Naive thymus-derived CD4-positive, alpha-beta T cell (primary cell): ENCODE measurements around the gene CCT5. TPM values are rescaled to one million over a fixed set of nuclear protein-coding genes. Genes with fewer than 3 reads are reported as not detected.

Experiments used
- ATAC-seq: fragments of 150-1000 bp; cut with Tn5 transposase; 2 replicates; pipeline ENCODE4 v1.10.0; 2021; ENCODE audit warnings: mild to moderate bottlenecking, moderate library complexity
- CTCF ChIA-PET: fragments of 350-600 bp; sonication (Branson Sonifier 250); formaldehyde crosslinking; loops from one replicate; lab custom pipeline; 2021; ENCODE audit warnings: antibody characterized with exemption; lab: Charles Lee
- POLR2A ChIA-PET: fragments of 350-600 bp; sonication (Branson Sonifier 250); formaldehyde crosslinking; loops from one replicate; lab custom pipeline; 2021; ENCODE audit warnings: antibody characterized with exemption, inconsistent platforms; lab: Charles Lee
- DNase-seq, 9 donors: peaks; one replicate each; pipeline versions ENCODE4 v3.0.0 to v3.0.0-alpha.2; 2020 to 2022; ENCODE audit warnings: mixed read lengths in 1 of 9
- H3K27ac ChIP-seq: one replicate; pipeline ENCODE4 v1.7.0; 2013; ENCODE audit warnings: mild to moderate bottlenecking, low read depth, low read length, moderate library complexity
- H3K27me3 ChIP-seq, 2 donors: one replicate each; pipeline ENCODE4 v1.7.0; 2013; ENCODE audit warnings: low read length in 2 of 2, mild to moderate bottlenecking in 2 of 2, moderate library complexity in 2 of 2; ENCODE audit not compliant: control insufficient read depth in 2 of 2, insufficient read depth in 2 of 2
- H3K36me3 ChIP-seq, 3 experiments: 1 replicate in 2 of 3; 2 replicates in 1 of 3; pipeline ENCODE4 v1.7.0; 2013; ENCODE audit warnings: low read length in 3 of 3, mild to moderate bottlenecking in 3 of 3, moderate library complexity in 1 of 3; ENCODE audit not compliant: insufficient read depth in 3 of 3, control insufficient read depth in 2 of 3
- H3K4me1 ChIP-seq, 2 donors: one replicate each; pipeline ENCODE4 v1.7.0; 2013; ENCODE audit warnings: low read length in 2 of 2, mild to moderate bottlenecking in 2 of 2, moderate library complexity in 1 of 2; ENCODE audit not compliant: control insufficient read depth in 2 of 2, insufficient read depth in 2 of 2
- H3K4me3 ChIP-seq: 2 replicates; pipeline ENCODE4 v1.7.0; 2013; ENCODE audit warnings: mild to moderate bottlenecking, low read length
- H3K9me3 ChIP-seq, 3 experiments: 1 replicate in 2 of 3; 2 replicates in 1 of 3; pipeline ENCODE4 v1.7.0; 2013; ENCODE audit warnings: low read length in 3 of 3; ENCODE audit not compliant: control insufficient read depth in 2 of 3
- H3K27ac Mint-ChIP-seq, 9 donors: one replicate each; pipeline ENCODE4 v1.8.0; 2020 to 2022; ENCODE audit warnings: mixed read lengths in 9 of 9, mild to moderate bottlenecking in 8 of 9, moderate library complexity in 5 of 9, inconsistent platforms in 2 of 9
- H3K27me3 Mint-ChIP-seq, 5 donors: one replicate each; pipeline ENCODE4 v1.8.0; 2021 to 2022; ENCODE audit warnings: mixed read lengths in 5 of 5, mild to moderate bottlenecking in 1 of 5
- H3K36me3 Mint-ChIP-seq, 5 donors: one replicate each; pipeline ENCODE4 v1.8.0; 2020 to 2022; ENCODE audit warnings: mixed read lengths in 5 of 5, mild to moderate bottlenecking in 3 of 5, inconsistent platforms in 1 of 5
- H3K4me1 Mint-ChIP-seq, 7 donors: one replicate each; pipeline ENCODE4 v1.8.0; 2020 to 2022; ENCODE audit warnings: mixed read lengths in 7 of 7, mild to moderate bottlenecking in 3 of 7, inconsistent platforms in 1 of 7
- H3K4me3 Mint-ChIP-seq, 10 donors: one replicate each; pipeline ENCODE4 v1.8.0; 2020 to 2022; ENCODE audit warnings: mild to moderate bottlenecking in 10 of 10, mixed read lengths in 10 of 10, moderate library complexity in 6 of 10, inconsistent platforms in 2 of 10
- H3K9me3 Mint-ChIP-seq, 11 donors: one replicate each; pipeline ENCODE4 v1.8.0; 2020 to 2022; ENCODE audit warnings: mixed read lengths in 11 of 11, mild to moderate bottlenecking in 4 of 11, inconsistent platforms in 1 of 11, moderate library complexity in 1 of 11
- intact Hi-C, 2 donors: fragments of 100-400 bp; cut with micrococcal nuclease; formaldehyde crosslinking; loops; one replicate each; pipeline ENCODE4 v1.15.1; 2023
- polyA plus RNA-seq, 2 donors: library from polyadenylated mRNA; unstranded; fragments of 300-500 nt; fragmentation: Illumina TruSeq; gene quantifications; one replicate each; pipeline ENCODE4 v1.2.3, GENCODE V29; 2021
- total RNA-seq, 6 experiments: library from RNA in 5 of 6; stranded (reverse) in 5 of 6; gene quantifications; 1 replicate in 5 of 6; 2 replicates in 1 of 6; pipeline ENCODE4 v1.2.3 and lab custom pipeline; 2021 to 2026

CCT5 gene
- total and polyA plus RNA-seq, 7 experiments from 2014 or later, result 58.0 to 265 (median 90.8) TPM

- peaks cover 0 to 5% (median 0%) of the 10 kb centered on the region in 5 donors for H3K27me3 Mint-ChIP-seq
- ChIA-PET CTCF (interaction anchor here (0.6 kb wide), 1 partner anchor 121 kb away, joined by 4 read pairs; no protein-coding TSS in a partner anchor), POLR2A (interaction anchor here (0.8 to 3.1 kb wide), 5 partner anchors 8 to 190 kb away, joined by 3 to 25 read pairs (median 5); partner anchors contain the start of genes MARCHF6 and ROPN1L)
- H3K27me3 ChIP-seq, result no peaks in the 10 kb centered on the region
- H3K27ac ChIP-seq, result peak overlapping the region; percentile 89
- H3K4me3 Mint-ChIP-seq, result peak overlapping the region; percentile 83 to 99 (median 94)
- peaks cover 7 to 30% (median 7%) of the 10 kb centered on the region in 3 experiments for H3K36me3 ChIP-seq
- intact Hi-C loops, result loop anchor here (1.0 to 10.0 kb wide), 6 partner anchors 102 to 510 kb away; partner anchors contain the start of genes ANKRD33B (in 2 of the 2), DAP (in 2 of the 2), MARCHF6 (in 2 of the 2) and ROPN1L (in 2 of the 2)
- peak overlapping the region; percentile 45 to 100 (median 81) for H3K27ac Mint-ChIP-seq
- ATAC-seq, result peak; percentile 26
- peaks cover 0 to 5% (median 0%) of the 10 kb centered on the region in 11 donors for H3K9me3 Mint-ChIP-seq
- H3K36me3 Mint-ChIP-seq, result peaks cover 2 to 19% (median 8%) of the 10 kb centered on the region in 5 donors
- peaks cover 47 to 70% (median 55%) of the 10 kb centered on the region in 7 donors for H3K4me1 Mint-ChIP-seq
- peaks cover 12 to 32% of the 10 kb centered on the region in 2 donors for H3K4me1 ChIP-seq
- no peaks in the 10 kb centered on the region for H3K9me3 ChIP-seq
- H3K4me3 ChIP-seq, result peak overlapping the region; percentile 97
- peak in 7 of 9 donors; percentile 11 to 40 (median 32) for DNase-seq
These were observed 761 bp downstream of the CCT5 start for GRCh38 chr5:10250806-10251276.

GRCh38 chr5:10251405-10251804 is 1.3 kb downstream of the CCT5 start:
- CTCF ChIA-PET, result no interaction called here
- Mint-ChIP-seq H3K27me3 (peaks cover 0 to 5% (median 0%) of the 10 kb centered on the region in 5 donors), H3K4me3 (peak overlapping the region; percentile 83 to 99 (median 94)), H3K9me3 (peaks cover 0 to 5% (median 0%) of the 10 kb centered on the region in 11 donors), H3K4me1 (peaks cover 48 to 72% (median 57%) of the 10 kb centered on the region in 7 donors), H3K36me3 (peaks cover 5 to 22% (median 8%) of the 10 kb centered on the region in 5 donors), H3K27ac (peak overlapping the region; percentile 45 to 100 (median 81))
- intact Hi-C loops, result loop anchor here (2.0 to 10.0 kb wide), 2 partner anchors 313 to 373 kb away; partner anchors contain the start of gene ANKRD33B (in 1 of the 2)
- peak overlapping the region; percentile 97 for H3K4me3 ChIP-seq
- H3K9me3 ChIP-seq, result no peaks in the 10 kb centered on the region
- H3K27me3 ChIP-seq, result no peaks in the 10 kb centered on the region
- peaks cover 9 to 36% (median 9%) of the 10 kb centered on the region in 3 experiments for H3K36me3 ChIP-seq
- POLR2A ChIA-PET, result interaction anchor here (0.8 to 3.1 kb wide), 2 partner anchors 8 to 102 kb away, joined by 3 to 25 read pairs; partner anchors contain the start of gene MARCHF6
- ATAC-seq (no peak), DNase-seq (no peak)
- H3K27ac ChIP-seq, result peak overlapping the region; percentile 89
- peaks cover 12 to 32% of the 10 kb centered on the region in 2 donors for H3K4me1 ChIP-seq

- peaks cover 40 to 62% (median 52%) of the 10 kb centered on the region in 7 donors for H3K4me1 Mint-ChIP-seq
- H3K36me3 ChIP-seq, result peaks cover 28 to 56% (median 29%) of the 10 kb centered on the region in 3 experiments
- peaks cover 9 to 29% (median 14%) of the 10 kb centered on the region in 5 donors for H3K36me3 Mint-ChIP-seq
- no peaks in the 10 kb centered on the region for H3K27me3 ChIP-seq
- H3K27ac Mint-ChIP-seq, result peak overlapping the region in 1 of 9 donors; percentile 5
- ChIA-PET CTCF (no interaction called here), POLR2A (no interaction called here)
- peaks cover 0 to 5% (median 0%) of the 10 kb centered on the region in 11 donors for H3K9me3 Mint-ChIP-seq
- H3K4me3 Mint-ChIP-seq, result peak overlapping the region in 3 of 10 donors; percentile 7 to 35 (median 16)
- H3K4me3 ChIP-seq, result no peak overlapping the region
- no peaks in the 10 kb centered on the region for H3K9me3 ChIP-seq
- H3K4me1 ChIP-seq, result peaks cover 12 to 27% of the 10 kb centered on the region in 2 donors
- DNase-seq (no peak), ATAC-seq (no peak)
- no peak overlapping the region for H3K27ac ChIP-seq
- intact Hi-C loops, result loop anchor here in 1 of 2 donors (10.0 kb wide), 1 partner anchor 371 kb away; no protein-coding TSS in a partner anchor
- peaks cover 0 to 5% (median 0%) of the 10 kb centered on the region in 5 donors for H3K27me3 Mint-ChIP-seq
These were observed 3.3 kb downstream of the CCT5 start for GRCh38 chr5:10253390-10253789.

- ATAC-seq (no peak), DNase-seq (no peak)
- CTCF ChIA-PET, result no interaction called here
- H3K4me3 ChIP-seq, result no peak overlapping the region
- H3K9me3 Mint-ChIP-seq, result peaks cover 0 to 5% (median 0%) of the 10 kb centered on the region in 11 donors
- H3K4me3 Mint-ChIP-seq, result no peak overlapping the region
- H3K4me1 ChIP-seq, result peaks cover 12 to 20% of the 10 kb centered on the region in 2 donors
- intact Hi-C loops, result loop anchor here in 1 of 2 donors (10.0 kb wide), 1 partner anchor 370 kb away; no protein-coding TSS in a partner anchor
- peaks cover 0 to 3% (median 0%) of the 10 kb centered on the region in 5 donors for H3K27me3 Mint-ChIP-seq
- H3K9me3 ChIP-seq, result no peaks in the 10 kb centered on the region
- H3K36me3 ChIP-seq, result peaks cover 37 to 65% (median 39%) of the 10 kb centered on the region in 3 experiments
- POLR2A ChIA-PET, result no interaction called here
- peaks cover 33 to 54% (median 44%) of the 10 kb centered on the region in 7 donors for H3K4me1 Mint-ChIP-seq
- H3K27ac ChIP-seq, result no peak overlapping the region
- peak overlapping the region in 3 of 9 donors; percentile 20 to 59 (median 46) for H3K27ac Mint-ChIP-seq
- no peaks in the 10 kb centered on the region for H3K27me3 ChIP-seq
- H3K36me3 Mint-ChIP-seq, result peaks cover 14 to 38% (median 22%) of the 10 kb centered on the region in 5 donors
These were observed 4.6 kb downstream of the CCT5 start for GRCh38 chr5:10254686-10255085.

GRCh38 chr5:10257870-10258269 is 7.8 kb downstream of the CCT5 start:
- Histone ChIP-seq H3K4me3 (no peak overlapping the region), H3K27me3 (no peaks in the 10 kb centered on the region), H3K4me1 (peaks cover 0 to 5% of the 10 kb centered on the region in 2 donors), H3K36me3 (peaks cover 59 to 90% (median 62%) of the 10 kb centered on the region in 3 experiments), H3K27ac (no peak overlapping the region), H3K9me3 (no peaks in the 10 kb centered on the region)
- no peaks in the 10 kb centered on the region for H3K9me3 Mint-ChIP-seq
- H3K4me3 Mint-ChIP-seq, result no peak overlapping the region
- DNase-seq (no peak), ATAC-seq (no peak)
- ChIA-PET POLR2A (no interaction called here), CTCF (no interaction called here)
- H3K4me1 Mint-ChIP-seq, result peaks cover 17 to 39% (median 27%) of the 10 kb centered on the region in 7 donors
- H3K36me3 Mint-ChIP-seq, result peaks cover 23 to 55% (median 31%) of the 10 kb centered on the region in 5 donors
- intact Hi-C loops, result loop anchor here in 1 of 2 donors (10.0 kb wide), 1 partner anchor 367 kb away; no protein-coding TSS in a partner anchor
- H3K27me3 Mint-ChIP-seq, result no peaks in the 10 kb centered on the region
- H3K27ac Mint-ChIP-seq, result peak overlapping the region in 1 of 9 donors; percentile 57

- no peak overlapping the region for H3K4me3 Mint-ChIP-seq
- Histone ChIP-seq H3K27ac (no peak overlapping the region), H3K36me3 (peaks cover 62 to 100% (median 69%) of the 10 kb centered on the region in 3 experiments), H3K4me1 (no peaks in the 10 kb centered on the region), H3K4me3 (no peak overlapping the region), H3K9me3 (no peaks in the 10 kb centered on the region), H3K27me3 (no peaks in the 10 kb centered on the region)
- peaks cover 26 to 61% (median 33%) of the 10 kb centered on the region in 5 donors for H3K36me3 Mint-ChIP-seq
- intact Hi-C loops, result loop anchor here in 1 of 2 donors (10.0 kb wide), 1 partner anchor 365 kb away; no protein-coding TSS in a partner anchor
- ChIA-PET CTCF (no interaction called here), POLR2A (interaction anchor here (0.9 kb wide), 1 partner anchor 9 kb away, joined by 3 read pairs; no protein-coding TSS in a partner anchor)
- H3K27ac Mint-ChIP-seq, result peak overlapping the region in 7 of 9 donors; percentile 5 to 83 (median 39)
- no peaks in the 10 kb centered on the region for H3K27me3 Mint-ChIP-seq
- H3K9me3 Mint-ChIP-seq, result no peaks in the 10 kb centered on the region
- ATAC-seq, result no peak
- DNase-seq, result no peak
- H3K4me1 Mint-ChIP-seq, result peaks cover 4 to 24% (median 10%) of the 10 kb centered on the region in 7 donors
These were observed 9.8 kb downstream of the CCT5 start for GRCh38 chr5:10259899-10260298.
